AG09319 (cell line): ENCODE results near the gene THSD7B.

Experiments
- DNase-seq: peaks from one replicate; pipeline ENCODE4 v3.0.0-alpha.2; 2010; ENCODE audit warnings: low read depth; ENCODE audit errors: extremely low read depth
- TF ChIP-seq, protein P1 (sequence below): IDR thresholded peaks from 2 replicates; pipeline ENCODE4 v1.5.1; 2011; ENCODE audit warnings: low read depth, mild to moderate bottlenecking, inconsistent platforms, low read length, moderate library complexity

Gene THSD7B

DNA sequence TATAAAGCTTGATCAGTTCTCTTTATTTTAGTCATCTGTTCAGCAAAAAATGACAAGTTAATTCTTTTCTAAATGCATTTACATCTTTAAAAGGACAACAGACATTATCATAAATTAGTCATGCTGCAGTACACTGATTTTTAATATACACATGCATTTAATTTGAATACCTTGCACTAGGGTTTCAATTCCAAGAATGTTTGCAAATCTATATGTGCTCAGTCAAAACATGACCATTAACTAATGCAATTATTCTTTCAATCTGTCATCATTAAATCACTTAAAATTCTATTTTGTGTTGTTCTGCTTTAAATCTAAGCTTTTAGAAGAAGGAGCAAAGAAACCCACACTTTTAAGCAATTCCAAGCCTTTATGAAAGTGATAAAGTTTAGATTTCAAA lies 342.6 kb downstream of the THSD7B start:
- TF ChIP-seq, protein P1, sequence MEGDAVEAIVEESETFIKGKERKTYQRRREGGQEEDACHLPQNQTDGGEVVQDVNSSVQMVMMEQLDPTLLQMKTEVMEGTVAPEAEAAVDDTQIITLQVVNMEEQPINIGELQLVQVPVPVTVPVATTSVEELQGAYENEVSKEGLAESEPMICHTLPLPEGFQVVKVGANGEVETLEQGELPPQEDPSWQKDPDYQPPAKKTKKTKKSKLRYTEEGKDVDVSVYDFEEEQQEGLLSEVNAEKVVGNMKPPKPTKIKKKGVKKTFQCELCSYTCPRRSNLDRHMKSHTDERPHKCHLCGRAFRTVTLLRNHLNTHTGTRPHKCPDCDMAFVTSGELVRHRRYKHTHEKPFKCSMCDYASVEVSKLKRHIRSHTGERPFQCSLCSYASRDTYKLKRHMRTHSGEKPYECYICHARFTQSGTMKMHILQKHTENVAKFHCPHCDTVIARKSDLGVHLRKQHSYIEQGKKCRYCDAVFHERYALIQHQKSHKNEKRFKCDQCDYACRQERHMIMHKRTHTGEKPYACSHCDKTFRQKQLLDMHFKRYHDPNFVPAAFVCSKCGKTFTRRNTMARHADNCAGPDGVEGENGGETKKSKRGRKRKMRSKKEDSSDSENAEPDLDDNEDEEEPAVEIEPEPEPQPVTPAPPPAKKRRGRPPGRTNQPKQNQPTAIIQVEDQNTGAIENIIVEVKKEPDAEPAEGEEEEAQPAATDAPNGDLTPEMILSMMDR = no peak
- DNase-seq = no peak

DNA sequence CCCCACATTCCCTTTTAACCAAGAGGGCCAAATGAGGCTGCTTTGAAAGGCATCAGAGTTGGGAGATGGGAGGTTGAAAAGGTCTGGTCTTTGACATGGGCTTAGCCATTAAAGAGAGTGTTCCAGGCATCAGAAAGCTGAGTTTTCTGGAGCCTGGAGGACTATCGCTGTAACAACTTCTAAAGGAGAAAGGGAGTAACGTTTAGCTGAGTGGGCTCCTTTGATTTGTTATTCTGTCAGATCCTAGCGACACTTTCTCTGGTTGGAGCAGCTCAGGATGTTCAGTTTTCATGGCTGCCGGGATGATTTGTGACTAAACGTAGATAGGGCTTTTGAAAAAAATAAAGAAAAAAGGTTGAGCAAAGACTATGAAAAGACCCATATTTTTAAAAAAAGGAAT lies 346.6 kb downstream of the THSD7B start:
- TF ChIP-seq, protein P1 = no peak

DNA sequence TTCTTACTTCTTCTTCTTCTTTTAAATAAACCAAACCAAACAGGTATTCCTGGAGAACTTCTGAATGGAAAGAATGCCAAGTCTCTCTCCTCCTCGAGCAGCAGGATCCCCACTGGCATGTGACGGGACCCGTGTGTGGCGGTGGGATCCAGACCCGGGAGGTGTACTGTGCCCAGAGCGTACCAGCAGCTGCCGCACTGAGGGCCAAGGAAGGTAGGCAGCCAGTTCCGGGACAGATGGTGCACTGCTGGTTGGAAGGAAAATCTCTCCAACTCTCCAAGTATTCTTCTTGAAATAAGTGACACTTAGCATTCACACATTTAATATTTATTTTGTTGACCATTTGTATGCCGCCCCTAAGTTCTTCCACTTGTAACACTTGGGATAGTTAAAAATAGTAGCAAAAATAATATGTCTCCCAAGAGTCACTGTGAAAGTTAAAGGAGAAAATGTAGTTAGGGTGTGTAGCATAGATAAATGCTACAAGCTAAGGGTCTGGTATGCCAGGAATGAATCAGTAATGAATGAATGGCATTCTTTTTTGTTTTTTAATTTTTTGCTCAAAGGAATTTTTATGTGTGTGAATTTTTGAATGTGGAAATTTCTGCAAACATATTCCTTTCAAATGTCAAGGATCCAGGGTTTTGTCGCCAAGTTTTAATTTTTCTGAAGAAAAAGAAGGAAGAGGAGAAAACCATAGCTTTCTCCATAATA lies 349.9 kb downstream of the THSD7B start:
- no peak for DNase-seq
- TF ChIP-seq, protein P1 = no peak

More for the DNA sequence above, 346.6 kb downstream of the THSD7B start:
- DNase-seq = no peak

DNA sequence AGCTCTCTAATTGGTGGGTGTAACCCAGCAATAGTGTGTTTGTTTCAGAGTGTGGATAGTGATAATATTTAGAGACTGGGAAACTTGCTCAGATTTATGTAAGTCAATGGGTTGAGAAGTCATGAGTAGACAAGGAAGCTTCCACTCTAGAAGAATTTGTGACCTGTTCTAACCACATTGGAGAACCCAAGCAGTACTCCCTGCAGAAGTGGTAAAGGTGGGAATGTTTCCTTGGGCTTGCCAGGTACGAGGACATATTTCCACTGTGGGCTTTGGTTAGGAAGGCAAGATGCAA lies 350.4 kb downstream of the THSD7B start:
- TF ChIP-seq, protein P1 = no peak
- no peak for DNase-seq

DNA sequence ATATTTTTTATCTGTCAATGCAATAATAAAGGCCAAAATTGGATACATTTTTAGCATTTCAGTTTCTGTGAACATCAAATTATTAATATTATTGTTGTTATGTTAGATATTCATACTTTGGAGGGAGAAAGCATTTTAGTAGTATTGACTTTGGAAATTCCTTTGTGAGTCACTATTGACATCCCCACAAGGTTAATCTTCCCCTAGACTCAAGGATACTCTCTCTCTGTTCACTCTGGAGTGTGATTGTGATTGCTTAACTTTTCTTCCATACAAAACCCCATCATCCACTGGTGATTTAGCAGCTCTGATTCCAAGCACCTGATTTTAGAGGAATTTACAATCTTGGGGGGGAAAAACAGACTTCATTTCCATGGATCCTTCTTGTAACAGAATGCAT lies 352.0 kb downstream of the THSD7B start:
- TF ChIP-seq, protein P1 = no peak
- DNase-seq = no peak

DNA sequence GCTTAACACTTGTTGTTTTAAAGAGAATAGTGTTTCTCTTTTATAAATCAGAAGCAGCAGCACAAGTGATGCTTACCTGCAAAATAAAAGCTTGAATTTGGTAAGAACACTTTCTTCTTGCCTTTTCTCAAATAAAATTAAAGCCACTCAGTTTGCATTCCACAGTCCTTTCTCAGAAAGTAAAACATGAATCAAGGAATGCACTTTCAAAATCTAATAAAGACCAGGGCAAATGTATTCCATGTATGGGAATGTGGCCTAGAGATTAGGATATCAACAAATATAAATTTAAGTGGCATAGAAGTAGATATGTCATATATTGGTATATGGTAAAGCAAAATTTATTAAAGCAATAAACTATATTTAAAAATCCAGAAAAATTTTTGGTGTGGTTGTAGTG lies 352.8 kb downstream of the THSD7B start:
- DNase-seq = peak; percentile 15
- TF ChIP-seq, protein P1 = no peak

DNA sequence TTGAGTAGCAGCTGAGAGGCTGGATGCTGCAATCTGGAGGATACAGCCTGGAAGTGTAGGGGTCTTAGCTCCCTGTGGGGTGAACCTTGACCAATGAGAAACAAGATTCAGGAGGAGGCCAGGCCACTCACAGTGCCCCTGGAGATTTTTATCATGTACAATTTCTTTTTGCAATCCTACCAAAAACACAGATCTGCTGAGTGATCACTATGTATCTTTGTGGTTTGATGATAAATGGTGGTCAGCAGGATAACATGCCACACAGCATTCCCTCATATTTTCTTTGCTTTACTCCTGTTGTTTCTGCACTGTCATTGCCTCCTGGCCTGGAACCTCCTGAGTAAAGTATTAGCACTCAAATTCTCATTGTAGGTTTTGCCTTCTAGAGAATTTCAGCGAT lies 357.9 kb downstream of the THSD7B start:
- TF ChIP-seq, protein P1 = no peak
- no peak for DNase-seq
